ENCODE measurements around the gene ESRRG.

The ESRRG gene

DNA sequence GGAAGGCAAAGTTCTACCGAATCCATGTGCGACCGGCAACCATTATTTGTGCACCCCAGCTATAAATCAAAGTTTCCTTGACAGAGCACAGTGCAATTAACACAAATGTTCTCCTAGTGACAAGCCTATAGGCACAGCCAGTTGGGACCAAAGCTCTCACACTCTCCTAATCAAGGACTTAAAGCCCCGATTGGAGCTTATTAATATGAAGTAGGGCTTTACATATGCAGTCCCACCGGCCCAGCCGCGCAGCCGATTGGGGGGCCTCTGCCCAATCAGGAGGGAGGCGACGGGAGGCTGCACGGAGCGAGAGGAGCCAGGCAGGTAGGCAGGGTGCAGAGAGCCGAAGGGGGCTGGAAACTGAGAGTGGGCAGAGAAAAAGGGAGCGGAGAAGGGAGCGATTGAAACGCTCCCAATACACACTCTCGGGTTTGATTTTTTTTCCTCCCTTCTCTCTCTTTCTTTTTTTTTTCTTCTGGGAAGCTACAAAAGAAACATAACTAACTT, at the start of gene ESRRG:
TSS of gene ESRRG (minus strand) at position 156 of the 507 bp plus-strand sequence. CDS start at position 26, 130 bp downstream.
- H3K9me2 ChIP-seq (replicated peaks; ENCODE audit: insufficient read depth, low read length) = no peaks in the 10 kb centered on the region
- H3K4me1 ChIP-seq (ENCODE audit: low read length) = 0 out of 2 replicates have a peak, but pooled peaks cover 3% of the 10 kb centered on the region
- TF ChIP-seq EZH2 (optimal IDR thresholded peaks at IDR 0.05; ENCODE audit: low read depth, low read length) = no peak
- no peak for TF ChIP-seq EZH2phosphoT487 (IDR thresholded peaks at IDR 0.05; ENCODE audit: low read length)
- TF ChIP-seq, protein P1, sequence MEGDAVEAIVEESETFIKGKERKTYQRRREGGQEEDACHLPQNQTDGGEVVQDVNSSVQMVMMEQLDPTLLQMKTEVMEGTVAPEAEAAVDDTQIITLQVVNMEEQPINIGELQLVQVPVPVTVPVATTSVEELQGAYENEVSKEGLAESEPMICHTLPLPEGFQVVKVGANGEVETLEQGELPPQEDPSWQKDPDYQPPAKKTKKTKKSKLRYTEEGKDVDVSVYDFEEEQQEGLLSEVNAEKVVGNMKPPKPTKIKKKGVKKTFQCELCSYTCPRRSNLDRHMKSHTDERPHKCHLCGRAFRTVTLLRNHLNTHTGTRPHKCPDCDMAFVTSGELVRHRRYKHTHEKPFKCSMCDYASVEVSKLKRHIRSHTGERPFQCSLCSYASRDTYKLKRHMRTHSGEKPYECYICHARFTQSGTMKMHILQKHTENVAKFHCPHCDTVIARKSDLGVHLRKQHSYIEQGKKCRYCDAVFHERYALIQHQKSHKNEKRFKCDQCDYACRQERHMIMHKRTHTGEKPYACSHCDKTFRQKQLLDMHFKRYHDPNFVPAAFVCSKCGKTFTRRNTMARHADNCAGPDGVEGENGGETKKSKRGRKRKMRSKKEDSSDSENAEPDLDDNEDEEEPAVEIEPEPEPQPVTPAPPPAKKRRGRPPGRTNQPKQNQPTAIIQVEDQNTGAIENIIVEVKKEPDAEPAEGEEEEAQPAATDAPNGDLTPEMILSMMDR (IDR thresholded peaks at IDR 0.05; ENCODE audit: low read length) = no peak
- H4K20me1 ChIP-seq (ENCODE audit: insufficient read depth, low read length) = no peaks in the 10 kb centered on the region
- no peaks in the 10 kb centered on the region for H3K79me2 ChIP-seq (ENCODE audit: low read length)
- H3K9me3 ChIP-seq (replicated peaks; ENCODE audit: insufficient read depth, low read length) = no peaks in the 10 kb centered on the region
- H2AFZ ChIP-seq (ENCODE audit: low read length) = peak within 1 kb of the TSS; percentile 81
- H3K9ac ChIP-seq (ENCODE audit: low read length) = peak within 1 kb of the TSS; percentile 33; the same call in 1 of the 2 replicates
- H3K27me3 ChIP-seq (replicated peaks; ENCODE audit: insufficient read depth, low read length) = no peaks in the 10 kb centered on the region
- peak; percentile 77 for DNase-seq
- H3F3A ChIP-seq (ENCODE audit: insufficient read depth, low read length) = peaks cover 14% of the 10 kb centered on the region
- H3K27ac ChIP-seq (ENCODE audit: low read length) = peak within 1 kb of the TSS; percentile 30; the same call in 1 of the 2 replicates
- peak within 1 kb of the TSS; percentile 65 for H3K4me3 ChIP-seq (ENCODE audit: low read length)
- no peaks in the 10 kb centered on the region for H3K36me3 ChIP-seq (replicated peaks; ENCODE audit: insufficient read depth, low read length)
- H3K4me2 ChIP-seq (ENCODE audit: low read depth, low read length) = peak within 1 kb of the TSS; percentile 88

- H3K9me2 ChIP-seq (replicated peaks; ENCODE audit: insufficient read depth, low read length) = no peaks in the 10 kb centered on the region
- TF ChIP-seq EZH2phosphoT487 (IDR thresholded peaks at IDR 0.05; ENCODE audit: low read length) (no peak), EZH2 (optimal IDR thresholded peaks at IDR 0.05; ENCODE audit: low read depth, low read length) (no peak)
- TF ChIP-seq, protein P1 (IDR thresholded peaks at IDR 0.05; ENCODE audit: low read length) = no peak
- no peaks in the 10 kb centered on the region for H3F3A ChIP-seq (ENCODE audit: insufficient read depth, low read length)
- no peaks in the 10 kb centered on the region for H3K9me3 ChIP-seq (replicated peaks; ENCODE audit: insufficient read depth, low read length)
- no peaks in the 10 kb centered on the region for H4K20me1 ChIP-seq (ENCODE audit: insufficient read depth, low read length)
- no peaks in the 10 kb centered on the region for H3K36me3 ChIP-seq (replicated peaks; ENCODE audit: insufficient read depth, low read length)
- no peaks in the 10 kb centered on the region for H3K27me3 ChIP-seq (replicated peaks; ENCODE audit: insufficient read depth, low read length)
- DNase-seq = no peak
- no peaks in the 10 kb centered on the region for H3K4me1 ChIP-seq (ENCODE audit: low read length)
- H3K9ac ChIP-seq (ENCODE audit: low read length) = no peak overlapping the region
- H3K4me3 ChIP-seq (ENCODE audit: low read length) = no peak overlapping the region
- H2AFZ ChIP-seq (ENCODE audit: low read length) = no peak overlapping the region
- H3K79me2 ChIP-seq (ENCODE audit: low read length) = no peaks in the 10 kb centered on the region
- no peak overlapping the region for H3K4me2 ChIP-seq (ENCODE audit: low read depth, low read length)
- H3K27ac ChIP-seq (ENCODE audit: low read length) = no peak overlapping the region
Observed at GRCh38 chr1:216771922-216772321, 48.7 kb upstream of the ESRRG start.

GRCh38 chr1:216766633-216767327, 43.6 kb upstream of the ESRRG start:
- H3K9me2 ChIP-seq (replicated peaks; ENCODE audit: insufficient read depth, low read length) = no peaks in the 10 kb centered on the region
- H3K36me3 ChIP-seq (replicated peaks; ENCODE audit: insufficient read depth, low read length) = no peaks in the 10 kb centered on the region
- TF ChIP-seq, protein P1 (IDR thresholded peaks at IDR 0.05; ENCODE audit: low read length) = no peak
- TF ChIP-seq EZH2 (optimal IDR thresholded peaks at IDR 0.05; ENCODE audit: low read depth, low read length) = no peak
- no peak for TF ChIP-seq EZH2phosphoT487 (IDR thresholded peaks at IDR 0.05; ENCODE audit: low read length)
- H3K4me2 ChIP-seq (ENCODE audit: low read depth, low read length) = peak overlapping the region; percentile 72; the same call in 1 of the 2 replicates
- no peaks in the 10 kb centered on the region for H3F3A ChIP-seq (ENCODE audit: insufficient read depth, low read length)
- H2AFZ ChIP-seq (ENCODE audit: low read length) = peak overlapping the region; percentile 73; the same call in 1 of the 2 replicates
- peaks cover 7% of the 10 kb centered on the region; the same call in 1 of the 2 replicates for H3K4me1 ChIP-seq (ENCODE audit: low read length)
- H3K27me3 ChIP-seq (replicated peaks; ENCODE audit: insufficient read depth, low read length) = no peaks in the 10 kb centered on the region
- no peak overlapping the region for H3K4me3 ChIP-seq (ENCODE audit: low read length)
- no peaks in the 10 kb centered on the region for H3K9me3 ChIP-seq (replicated peaks; ENCODE audit: insufficient read depth, low read length)
- no peaks in the 10 kb centered on the region for H3K79me2 ChIP-seq (ENCODE audit: low read length)
- no peak for DNase-seq
- no peak overlapping the region for H3K27ac ChIP-seq (ENCODE audit: low read length)
- no peak overlapping the region for H3K9ac ChIP-seq (ENCODE audit: low read length)
- H4K20me1 ChIP-seq (ENCODE audit: insufficient read depth, low read length) = no peaks in the 10 kb centered on the region

All from MM.1S (cell line).